ENCODE results near the gene SST. TPM values are rescaled to one million over a fixed set of nuclear protein-coding genes. Genes with fewer than 3 reads are reported as not detected.

The SST gene
- total and polyA plus RNA-seq, 2 of the 4 experiments (the other 2 are of a cell fraction) = not detected

GRCh38 chr3:187665010-187665409 lies 5.2 kb downstream of the SST start:
- Histone ChIP-seq H3K36me3 (ENCODE audit: control insufficient read depth, insufficient read depth, low read length) (no peaks in the 10 kb centered on the region), H2AK5ac (ENCODE audit: low read depth, low read length) (no peak overlapping the region), H4K5ac (ENCODE audit: low read depth, low read length) (no peak overlapping the region), H3K18ac (ENCODE audit: low read depth, low read length) (no peak overlapping the region), H2BK20ac (ENCODE audit: low read depth, low read length) (no peak overlapping the region), H3K9ac (ENCODE audit: low read depth, low read length) (no peak overlapping the region), H3K27ac (ENCODE audit: insufficient read depth, low read length) (no peak overlapping the region), H3K9me1 (ENCODE audit: insufficient read depth, low read length) (no peaks in the 10 kb centered on the region), H4K91ac (ENCODE audit: insufficient read depth, low read depth, low read length) (no peak overlapping the region), H3K27me3 (ENCODE audit: control insufficient read depth, insufficient read depth, low read length) (no peaks in the 10 kb centered on the region; the same call in 1 of the 2 replicates), H2AFZ (replicated peaks; ENCODE audit: low read length, poor library complexity) (no peak overlapping the region), H4K20me1 (ENCODE audit: insufficient read depth, low read length) (no peaks in the 10 kb centered on the region), H3K4ac (ENCODE audit: low read depth, low read length) (no peak overlapping the region), H3K79me1 (ENCODE audit: low read depth in 1 of 2, low read length in 2 of 2) (no peaks in the 10 kb centered on the region), H2BK15ac (ENCODE audit: low read depth, low read length) (no peak overlapping the region), H3K14ac (replicated peaks; ENCODE audit: low read depth, low read length) (no peak overlapping the region), H3K4me2 (ENCODE audit: low read depth, low read length) (no peak overlapping the region), H3K56ac (ENCODE audit: extremely low read depth, insufficient read depth, low read length) (no peak overlapping the region), H2BK5ac (ENCODE audit: low read depth, low read length, poor library complexity, severe bottlenecking) (no peak overlapping the region), H3K9me3 (ENCODE audit: control insufficient read depth, insufficient read depth, low read length) (no peaks in the 10 kb centered on the region), H2BK120ac (ENCODE audit: low read depth, low read length) (no peak overlapping the region), H2AK9ac (replicated peaks; ENCODE audit: low read depth, low read length, poor library complexity) (no peak overlapping the region), H3K4me1 (ENCODE audit: control insufficient read depth, insufficient read depth, low read length) (no peaks in the 10 kb centered on the region), H3K23ac (ENCODE audit: low read depth, low read length) (no peak overlapping the region), H4K8ac (ENCODE audit: low read depth in 2 of 2, low read length in 2 of 2) (no peak overlapping the region), H3K4me3 (ENCODE audit: insufficient read depth, low read depth, low read length) (no peak overlapping the region)
- in situ Hi-C loops (cut with MboI; ENCODE audit: low sequenced_read_pairs) = no loop called here
- intact Hi-C loops (cut with micrococcal nuclease) = no loop called here
- TF ChIP-seq BHLHE40 (IDR thresholded peaks at IDR 0.05; ENCODE audit: low read depth, low read length) (no peak), FOS (IDR thresholded peaks at IDR 0.05; ENCODE audit: low read depth, low read length) (no peak), RFX5 (IDR thresholded peaks at IDR 0.05; ENCODE audit: low read depth, low read length) (no peak), ELK1 (IDR thresholded peaks at IDR 0.05; ENCODE audit: borderline replicate concordance, low read depth, low read length) (no peak), RAD21 (IDR thresholded peaks at IDR 0.05; ENCODE audit: low read length) (no peak), CHD1 (IDR thresholded peaks at IDR 0.05; ENCODE audit: low read depth, low read length) (no peak), CTCF (conservative IDR thresholded peaks at IDR 0.05; ENCODE audit: low read depth, low read length) (no peak), MAFK (IDR thresholded peaks at IDR 0.05; ENCODE audit: low read depth, low read length) (no peak), POLR2A (IDR thresholded peaks at IDR 0.05; ENCODE audit: low read depth, low read length) (no peak), MAZ (IDR thresholded peaks at IDR 0.05; ENCODE audit: borderline replicate concordance, low read depth, low read length) (no peak), USF2 (IDR thresholded peaks at IDR 0.05; ENCODE audit: low read depth, low read length) (no peak), SMC3 (IDR thresholded peaks at IDR 0.05; ENCODE audit: low read depth, low read length) (no peak), NFE2L2 (IDR thresholded peaks at IDR 0.05; ENCODE audit: low read depth, low read length) (no peak)
- ChIA-PET CTCF (interaction anchor here (1.0 to 2.3 kb wide), 3 partner anchors 15 to 345 kb away, joined by 3 to 9 read pairs (median 4); no protein-coding TSS in a partner anchor), POLR2A (ENCODE audit: unreplicated experiment) (no interaction called here)
- no peak for DNase-seq
- no peak for ATAC-seq (ENCODE audit: low read depth)
- dilution Hi-C loops (cut with HindIII; ENCODE audit: low sequenced_read_pairs, unreplicated experiment) = no loop called here
- BruUV-seq (replicated peaks) = no TSS peak

Measured in IMR-90 (cell line).